ENCODE measurements around the gene DACT3.

DACT3 gene

GRCh38 chr19:46614114-46614722 is 46.8 kb downstream of the DACT3 start:
- peak; percentile 73 to 82 (median 73) for DNase-seq (ENCODE audit: low read depth in 4 of 4, low spot score in 1 of 4)

- DNase-seq (ENCODE audit: low read depth in 4 of 4, low spot score in 1 of 4), result no peak
Measured at GRCh38 chr19:46613525-46613924, 47.5 kb downstream of the DACT3 start.

- no peak for DNase-seq (ENCODE audit: low read depth in 4 of 4, low spot score in 1 of 4)
Measured at GRCh38 chr19:46611776-46612175, 49.2 kb downstream of the DACT3 start.

- DNase-seq (ENCODE audit: low read depth in 4 of 4, low spot score in 1 of 4), result no peak
Measured at GRCh38 chr19:46610851-46611770, 49.9 kb downstream of the DACT3 start.

GRCh38 chr19:46610413-46610775 is 50.6 kb downstream of the DACT3 start:
- DNase-seq (ENCODE audit: low read depth in 4 of 4, low spot score in 1 of 4), result no peak

GRCh38 chr19:46609511-46610412 is 51.2 kb downstream of the DACT3 start:
- no peak for DNase-seq (ENCODE audit: low read depth in 4 of 4, low spot score in 1 of 4)

GRCh38 chr19:46608581-46609345 is 52.2 kb downstream of the DACT3 start:
- DNase-seq (ENCODE audit: low read depth in 4 of 4, low spot score in 1 of 4), result no peak

- no peak for DNase-seq (ENCODE audit: low read depth in 4 of 4, low spot score in 1 of 4)
Measured at GRCh38 chr19:46608178-46608577, 52.8 kb downstream of the DACT3 start.

- DNase-seq (ENCODE audit: low read depth in 4 of 4, low spot score in 1 of 4), result no peak
Measured at GRCh38 chr19:46607448-46607841, 53.5 kb downstream of the DACT3 start.

- no peak for DNase-seq (ENCODE audit: low read depth in 4 of 4, low spot score in 1 of 4)
Measured at GRCh38 chr19:46606681-46607447, 54.1 kb downstream of the DACT3 start.

- no peak for DNase-seq (ENCODE audit: low read depth in 4 of 4, low spot score in 1 of 4)
Measured at GRCh38 chr19:46606019-46606418, 55.0 kb downstream of the DACT3 start.

GRCh38 chr19:46605356-46605821 is 55.6 kb downstream of the DACT3 start:
- DNase-seq (ENCODE audit: low read depth in 4 of 4, low spot score in 1 of 4), result no peak

- DNase-seq (ENCODE audit: low read depth in 4 of 4, low spot score in 1 of 4), result no peak
Measured at GRCh38 chr19:46604781-46605355, 56.1 kb downstream of the DACT3 start.

- DNase-seq (ENCODE audit: low read depth in 4 of 4, low spot score in 1 of 4), result no peak
Measured at GRCh38 chr19:46603752-46604231, 57.2 kb downstream of the DACT3 start.

GRCh38 chr19:46603195-46603637 is 57.8 kb downstream of the DACT3 start:
- DNase-seq (ENCODE audit: low read depth in 4 of 4, low spot score in 1 of 4), result no peak

GRCh38 chr19:46602392-46603194 is 58.4 kb downstream of the DACT3 start:
- DNase-seq (ENCODE audit: low read depth in 4 of 4, low spot score in 1 of 4), result peak in 1 of 4 experiments; percentile 57

- no peak for DNase-seq (ENCODE audit: low read depth in 4 of 4, low spot score in 1 of 4)
Measured at GRCh38 chr19:46601318-46602224, 59.4 kb downstream of the DACT3 start, which contains the start of gene CALM3. TSS of gene CALM3 (plus strand) at chr19:46601330. CDS start at chr19:46601435, 105 bp downstream.

Data from stimulated activated CD4-positive, alpha-beta T cell treated with anti-CD3 and anti-CD28 coated beads, Interleukin-1b, Interleukin-23, amount 100 ng/mL, for 24 hours (primary cell).